A549 (cell line): ENCODE results near the gene ESR2.

Experiments used
- CBX2 ChIP-seq: fragments of 200-600 bp; sonication (generic); IDR thresholded peaks from 2 replicates; pipeline ENCODE4 v1.6.1; 2016; ENCODE audit warnings: low read depth, mild to moderate bottlenecking, borderline replicate concordance
- CHD2 ChIP-seq: fragments of 150-350 bp; IDR thresholded peaks from 2 replicates; pipeline ENCODE4 v1.6.1; 2014; ENCODE audit warnings: low read length; ENCODE audit not compliant: partially characterized antibody
- EP300 ChIP-seq, 2 experiments: fragments of >200 bp; sonication (Bioruptor Twin); formaldehyde crosslinking; IDR thresholded peaks; 2 replicates in 1 of 2; 3 replicates in 1 of 2; pipeline ENCODE4 v1.6.1; 2016 to 2017
- GATA3 ChIP-seq: IDR thresholded peaks from 2 replicates; pipeline ENCODE4 v1.6.1; 2012; ENCODE audit warnings: borderline replicate concordance
- JUN ChIP-seq, 2 experiments: fragments of >200 bp; sonication (Bioruptor Twin); formaldehyde crosslinking; IDR thresholded peaks; 2 replicates in 1 of 2; 3 replicates in 1 of 2; pipeline ENCODE4 v1.6.1; 2016 to 2017
- KDM1A ChIP-seq: fragments of 200-600 bp; sonication (generic); IDR thresholded peaks from 2 replicates; pipeline ENCODE4 v1.6.1; 2016; ENCODE audit warnings: low read depth, mild to moderate bottlenecking
- KDM5A ChIP-seq: fragments of 200-600 bp; sonication (generic); IDR thresholded peaks from 2 replicates; pipeline ENCODE4 v1.6.1; 2016; ENCODE audit warnings: antibody characterized with exemption, mild to moderate bottlenecking
- MYC ChIP-seq: IDR thresholded peaks from 2 replicates; pipeline ENCODE4 v1.6.1; 2012; ENCODE audit warnings: mild to moderate bottlenecking, inconsistent platforms, low read length, improper control_type of control experiment, borderline replicate concordance
- POLR2A ChIP-seq: IDR thresholded peaks from 2 replicates; pipeline ENCODE4 v1.6.1; 2012; ENCODE audit warnings: mild to moderate bottlenecking, low read length
- RAD21 ChIP-seq, 2 experiments: fragments of >200 bp in 1 of 2; sonication (Bioruptor Twin) in 1 of 2; formaldehyde crosslinking in 1 of 2; IDR thresholded peaks in 1 of 2; conservative IDR thresholded peaks in 1 of 2; 2 replicates in 1 of 2; 3 replicates in 1 of 2; pipeline ENCODE4 v1.6.1; 2012 to 2018; ENCODE audit warnings: inconsistent platforms in 1 of 2
- SREBF2 ChIP-seq: fragments of 450-650 bp; IDR thresholded peaks from 2 replicates; pipeline ENCODE4 v1.6.1; 2014; ENCODE audit warnings: mild to moderate bottlenecking, moderate library complexity
- TF ChIP-seq, protein P1 (sequence below): fragments of >200 bp; sonication (Bioruptor Twin); formaldehyde crosslinking; IDR thresholded peaks from 3 replicates; pipeline ENCODE4 v1.5.1; 2016
- TF ChIP-seq, protein P2 (sequence below): IDR thresholded peaks from 2 replicates; pipeline ENCODE4 v1.6.1; 2012
- TF ChIP-seq, protein P3 (sequence below): fragments of 200-600 bp; sonication (generic); IDR thresholded peaks from 2 replicates; pipeline ENCODE4 v1.6.1; 2016; ENCODE audit warnings: antibody characterized with exemption, mild to moderate bottlenecking, moderate library complexity

DNA sequence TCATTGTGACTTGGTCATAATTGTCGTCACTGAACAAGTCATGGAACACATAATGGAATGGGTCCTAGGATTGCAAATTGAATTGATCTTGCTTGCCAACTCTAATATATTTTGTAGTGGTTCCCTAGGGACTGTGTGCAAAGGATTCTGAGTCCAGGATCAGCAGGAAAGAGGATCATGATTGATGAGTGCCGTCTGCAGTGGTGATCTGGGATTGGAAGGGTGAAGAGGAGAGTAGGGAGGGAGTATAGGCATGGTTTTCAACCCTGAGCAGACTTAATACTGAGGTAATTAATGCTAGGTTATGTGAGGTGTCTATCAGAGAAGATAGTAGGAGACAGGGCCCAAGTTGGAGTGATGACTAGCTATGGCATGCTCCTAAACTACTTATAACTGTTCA lies 168.9 kb downstream of the ESR2 start:
- no peak for TF ChIP-seq SREBF2
- no peak for TF ChIP-seq KDM1A
- no peak for TF ChIP-seq GATA3
- TF ChIP-seq MYC: no peak
- TF ChIP-seq KDM5A: no peak
- TF ChIP-seq, protein P1, sequence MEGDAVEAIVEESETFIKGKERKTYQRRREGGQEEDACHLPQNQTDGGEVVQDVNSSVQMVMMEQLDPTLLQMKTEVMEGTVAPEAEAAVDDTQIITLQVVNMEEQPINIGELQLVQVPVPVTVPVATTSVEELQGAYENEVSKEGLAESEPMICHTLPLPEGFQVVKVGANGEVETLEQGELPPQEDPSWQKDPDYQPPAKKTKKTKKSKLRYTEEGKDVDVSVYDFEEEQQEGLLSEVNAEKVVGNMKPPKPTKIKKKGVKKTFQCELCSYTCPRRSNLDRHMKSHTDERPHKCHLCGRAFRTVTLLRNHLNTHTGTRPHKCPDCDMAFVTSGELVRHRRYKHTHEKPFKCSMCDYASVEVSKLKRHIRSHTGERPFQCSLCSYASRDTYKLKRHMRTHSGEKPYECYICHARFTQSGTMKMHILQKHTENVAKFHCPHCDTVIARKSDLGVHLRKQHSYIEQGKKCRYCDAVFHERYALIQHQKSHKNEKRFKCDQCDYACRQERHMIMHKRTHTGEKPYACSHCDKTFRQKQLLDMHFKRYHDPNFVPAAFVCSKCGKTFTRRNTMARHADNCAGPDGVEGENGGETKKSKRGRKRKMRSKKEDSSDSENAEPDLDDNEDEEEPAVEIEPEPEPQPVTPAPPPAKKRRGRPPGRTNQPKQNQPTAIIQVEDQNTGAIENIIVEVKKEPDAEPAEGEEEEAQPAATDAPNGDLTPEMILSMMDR: no peak
- TF ChIP-seq POLR2A: no peak
- TF ChIP-seq, protein P2, sequence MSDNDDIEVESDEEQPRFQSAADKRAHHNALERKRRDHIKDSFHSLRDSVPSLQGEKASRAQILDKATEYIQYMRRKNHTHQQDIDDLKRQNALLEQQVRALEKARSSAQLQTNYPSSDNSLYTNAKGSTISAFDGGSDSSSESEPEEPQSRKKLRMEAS: no peak
- TF ChIP-seq CHD2: no peak
- no peak for TF ChIP-seq JUN (IDR thresholded peaks at IDR 0.05)
- no peak for TF ChIP-seq RAD21 (conservative IDR thresholded peaks at IDR 0.05 in 1 of 2, IDR thresholded peaks at IDR 0.05 in 1 of 2)
- TF ChIP-seq, protein P3, sequence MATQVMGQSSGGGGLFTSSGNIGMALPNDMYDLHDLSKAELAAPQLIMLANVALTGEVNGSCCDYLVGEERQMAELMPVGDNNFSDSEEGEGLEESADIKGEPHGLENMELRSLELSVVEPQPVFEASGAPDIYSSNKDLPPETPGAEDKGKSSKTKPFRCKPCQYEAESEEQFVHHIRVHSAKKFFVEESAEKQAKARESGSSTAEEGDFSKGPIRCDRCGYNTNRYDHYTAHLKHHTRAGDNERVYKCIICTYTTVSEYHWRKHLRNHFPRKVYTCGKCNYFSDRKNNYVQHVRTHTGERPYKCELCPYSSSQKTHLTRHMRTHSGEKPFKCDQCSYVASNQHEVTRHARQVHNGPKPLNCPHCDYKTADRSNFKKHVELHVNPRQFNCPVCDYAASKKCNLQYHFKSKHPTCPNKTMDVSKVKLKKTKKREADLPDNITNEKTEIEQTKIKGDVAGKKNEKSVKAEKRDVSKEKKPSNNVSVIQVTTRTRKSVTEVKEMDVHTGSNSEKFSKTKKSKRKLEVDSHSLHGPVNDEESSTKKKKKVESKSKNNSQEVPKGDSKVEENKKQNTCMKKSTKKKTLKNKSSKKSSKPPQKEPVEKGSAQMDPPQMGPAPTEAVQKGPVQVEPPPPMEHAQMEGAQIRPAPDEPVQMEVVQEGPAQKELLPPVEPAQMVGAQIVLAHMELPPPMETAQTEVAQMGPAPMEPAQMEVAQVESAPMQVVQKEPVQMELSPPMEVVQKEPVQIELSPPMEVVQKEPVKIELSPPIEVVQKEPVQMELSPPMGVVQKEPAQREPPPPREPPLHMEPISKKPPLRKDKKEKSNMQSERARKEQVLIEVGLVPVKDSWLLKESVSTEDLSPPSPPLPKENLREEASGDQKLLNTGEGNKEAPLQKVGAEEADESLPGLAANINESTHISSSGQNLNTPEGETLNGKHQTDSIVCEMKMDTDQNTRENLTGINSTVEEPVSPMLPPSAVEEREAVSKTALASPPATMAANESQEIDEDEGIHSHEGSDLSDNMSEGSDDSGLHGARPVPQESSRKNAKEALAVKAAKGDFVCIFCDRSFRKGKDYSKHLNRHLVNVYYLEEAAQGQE: no peak
- TF ChIP-seq CBX2: no peak
- no peak for TF ChIP-seq EP300 (IDR thresholded peaks at IDR 0.05)
